GM19238 (cell line): ENCODE measurements around the gene AFF2.
"Not testable (repeated sequence)": the region's sequence is repeated elsewhere in the genome, so short reads cannot be mapped to it uniquely, and the experiment has no call there.

ENCODE experiments used
- DNase-seq: peaks from one replicate; pipeline ENCODE4 v3.0.0; 2011; ENCODE audit warnings: low spot score; ENCODE audit not compliant: insufficient read length

AFF2 gene

DNA sequence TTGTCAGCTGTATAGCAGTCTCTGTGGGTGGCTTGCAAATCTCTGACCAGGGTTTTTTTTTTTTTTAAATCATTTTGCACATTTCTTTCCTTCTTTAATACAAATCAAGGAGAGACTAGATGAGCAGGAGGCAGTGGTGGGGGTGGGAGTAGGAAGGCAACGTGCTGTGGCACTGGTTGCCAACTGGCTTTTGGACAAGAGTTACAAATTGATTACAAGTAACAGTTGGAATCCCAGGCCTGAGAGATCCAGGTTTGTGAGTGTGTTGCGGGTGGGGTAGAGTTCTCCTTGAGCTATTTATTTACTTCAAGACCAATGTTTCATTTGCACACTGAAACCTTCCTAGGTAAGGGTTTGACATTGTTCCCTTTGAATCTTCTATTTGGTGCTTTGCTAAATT, 325.3 kb downstream of the AFF2 start:
- no peak for DNase-seq

- DNase-seq = no peak
These were observed 336.3 kb downstream of the AFF2 start for GRCh38 chrX:148836741-148837140.

- DNase-seq = no peak
These were observed 350.2 kb downstream of the AFF2 start for GRCh38 chrX:148850631-148851030.

DNA sequence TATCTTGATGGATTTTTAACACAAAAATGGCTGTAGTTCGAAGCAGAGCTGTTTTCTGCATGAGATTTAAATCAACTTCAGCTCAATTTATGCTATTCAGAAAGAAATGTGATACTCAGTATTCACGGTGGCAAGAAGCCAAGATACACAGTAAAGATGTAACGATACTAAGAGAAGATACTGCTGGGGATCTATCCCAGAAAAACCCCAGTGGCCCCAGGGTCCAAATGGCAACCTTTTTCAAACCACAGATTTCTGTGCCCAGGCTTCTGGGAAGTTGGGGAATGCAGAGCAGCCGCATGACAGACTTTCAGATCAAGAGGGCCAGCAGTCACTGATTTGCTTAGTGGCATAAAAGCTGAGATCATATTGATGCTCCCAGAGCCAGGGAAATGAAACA, 353.9 kb downstream of the AFF2 start:
- no peak for DNase-seq

GRCh38 chrX:148856505-148856904, 356.1 kb downstream of the AFF2 start:
- DNase-seq = no peak

DNA sequence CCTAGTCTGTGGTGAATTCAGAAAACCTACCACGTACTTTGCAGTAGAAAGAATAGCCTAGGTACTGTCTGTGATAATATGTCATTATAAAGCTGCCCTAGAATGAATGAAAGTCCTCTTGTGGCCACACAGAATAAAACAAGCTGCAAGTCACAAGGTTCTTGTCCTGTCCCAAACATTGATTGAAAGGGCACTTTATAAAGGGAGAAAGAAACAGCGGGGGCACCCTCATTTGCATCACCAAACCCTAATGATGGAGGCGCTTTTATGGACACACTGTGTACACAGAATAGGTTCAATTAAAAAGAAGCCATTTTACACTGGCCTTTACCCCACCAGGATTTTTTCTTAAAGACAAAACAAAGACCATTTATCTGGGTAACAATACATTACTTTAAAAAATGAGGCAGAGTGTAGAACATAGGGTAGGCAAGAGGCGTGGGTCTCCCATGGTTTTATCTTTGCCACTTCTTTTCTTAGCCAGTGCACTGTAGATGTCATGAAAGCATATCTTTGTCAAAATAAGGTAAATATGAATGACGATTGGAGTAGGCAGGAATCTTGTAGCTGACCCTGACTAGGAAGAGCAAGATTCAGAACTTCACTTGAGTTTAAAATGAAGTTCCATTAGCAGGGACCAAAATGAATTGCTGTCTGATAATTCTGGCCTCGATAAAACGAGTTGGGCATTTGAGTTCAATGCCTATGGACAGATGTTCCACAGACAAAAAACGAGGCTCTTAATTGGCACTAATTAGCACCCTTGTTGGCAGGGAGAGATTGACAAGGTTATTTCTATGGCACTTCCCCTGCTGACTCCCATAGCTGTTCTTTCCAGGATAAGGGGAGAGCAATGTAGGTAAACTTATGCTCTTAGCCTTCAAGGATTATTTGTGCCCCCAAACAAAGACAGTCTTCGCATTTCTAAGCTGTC, 365.1 kb downstream of the AFF2 start:
- no peak for DNase-seq

DNA sequence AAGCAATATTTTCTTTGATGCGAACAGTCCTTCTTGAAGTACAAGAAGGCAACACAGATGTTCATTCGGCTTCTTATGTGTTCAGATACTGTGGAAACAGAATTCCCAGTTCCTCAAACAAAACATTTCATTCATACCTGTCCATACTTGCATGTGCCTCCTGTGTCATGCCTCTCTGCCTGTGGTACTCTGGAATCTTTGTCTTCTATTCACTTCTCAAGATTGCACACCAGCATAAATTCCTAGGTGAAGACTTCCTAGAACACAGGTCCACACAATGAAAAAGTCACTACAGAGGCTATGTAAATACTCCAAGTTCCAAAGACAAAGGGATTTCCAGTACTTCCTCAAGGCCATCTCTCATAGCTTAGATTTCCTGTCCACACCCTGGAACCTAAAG, 367.2 kb downstream of the AFF2 start:
- DNase-seq = no peak

GRCh38 chrX:148871422-148872160, 371.2 kb downstream of the AFF2 start:
- DNase-seq = no peak

DNA sequence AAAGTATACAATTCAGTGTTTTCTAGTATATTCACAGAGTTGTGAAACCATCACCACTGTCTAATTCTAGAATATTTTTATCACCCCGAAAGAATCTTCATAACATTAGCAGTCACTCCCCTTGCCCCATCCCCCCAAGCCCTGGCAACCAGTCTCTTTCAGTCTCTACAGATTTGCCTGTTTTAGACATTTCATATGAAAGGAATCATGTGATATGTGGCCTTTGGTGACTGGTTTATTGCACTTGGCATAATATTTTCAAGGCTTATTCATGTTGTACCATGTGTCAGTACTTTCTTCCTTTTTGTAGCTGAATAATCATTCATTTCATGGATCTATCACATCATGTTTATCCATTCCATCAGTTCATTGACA, 371.7 kb downstream of the AFF2 start:
- no peak for DNase-seq

DNA sequence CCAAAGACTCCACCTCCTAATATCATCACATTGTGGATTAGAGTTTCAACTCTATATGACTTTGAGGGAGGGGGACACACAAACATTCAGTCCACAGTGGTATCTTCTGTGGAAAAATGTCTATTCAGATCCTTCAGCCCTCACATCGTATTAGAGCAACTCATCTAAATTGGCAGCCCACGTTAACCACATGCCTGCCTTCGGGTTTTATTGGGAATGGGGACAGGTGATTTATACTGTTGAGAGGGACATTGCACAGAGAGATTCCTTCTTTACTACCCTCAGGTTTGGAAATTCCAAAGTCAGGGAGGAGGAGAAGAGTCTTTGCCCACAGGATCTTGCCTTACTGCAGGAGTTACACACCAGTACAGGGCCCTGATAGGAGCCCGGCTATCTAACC, 372.5 kb downstream of the AFF2 start:
- no peak for DNase-seq

GRCh38 chrX:148874636-148875246, 374.3 kb downstream of the AFF2 start:
- DNase-seq = no peak

GRCh38 chrX:148878371-148878770, 378.0 kb downstream of the AFF2 start:
- no peak for DNase-seq

- DNase-seq = no peak
These were observed 384.8 kb downstream of the AFF2 start for GRCh38 chrX:148885203-148885602.

DNA sequence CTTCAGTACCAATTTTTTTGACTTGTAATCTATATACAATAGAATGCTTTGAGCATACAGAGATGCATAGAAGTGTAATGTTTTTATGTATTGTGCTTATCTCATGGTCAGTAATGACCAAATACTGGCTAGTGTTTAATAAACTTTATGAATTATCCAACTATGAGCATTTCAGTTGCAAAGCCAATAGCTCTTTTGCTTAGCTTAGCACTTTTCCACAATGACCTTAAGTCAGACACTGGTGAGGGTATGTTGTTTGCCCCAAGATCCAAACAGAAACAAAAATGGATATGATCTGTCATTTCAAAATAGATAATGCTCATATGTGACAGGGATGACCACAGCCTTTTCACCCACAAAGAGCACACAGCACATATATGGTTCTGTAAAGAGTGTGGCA, 393.0 kb downstream of the AFF2 start:
- DNase-seq = no peak

DNA sequence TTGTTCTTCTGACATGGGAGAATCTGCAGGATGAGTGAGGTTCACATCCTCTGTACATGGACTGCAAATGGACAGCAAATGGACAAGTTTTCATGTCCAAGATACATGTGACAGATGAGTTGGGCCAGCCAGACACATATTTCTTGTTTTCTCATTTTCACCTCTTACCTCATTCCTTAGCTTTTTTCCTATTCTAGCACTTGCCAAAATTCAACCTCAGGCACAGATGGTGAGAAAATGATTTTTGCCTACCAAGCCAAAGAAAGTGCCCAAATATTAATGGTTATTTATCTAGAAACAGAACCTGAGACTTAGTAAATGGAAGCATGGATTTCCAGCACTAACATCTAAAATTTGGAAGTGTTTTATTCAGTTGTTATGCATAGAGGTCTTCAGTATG, 402.2 kb downstream of the AFF2 start:
- no peak for DNase-seq

GRCh38 chrX:148903176-148903575, 402.8 kb downstream of the AFF2 start:
- no peak for DNase-seq

- no peak for DNase-seq
These were observed 404.1 kb downstream of the AFF2 start for GRCh38 chrX:148904421-148905111.

GRCh38 chrX:148905400-148905799, 405.0 kb downstream of the AFF2 start:
- DNase-seq = no peak

- not testable (repeated sequence) for DNase-seq
These were observed 406.2 kb downstream of the AFF2 start for GRCh38 chrX:148906628-148907027.

DNA sequence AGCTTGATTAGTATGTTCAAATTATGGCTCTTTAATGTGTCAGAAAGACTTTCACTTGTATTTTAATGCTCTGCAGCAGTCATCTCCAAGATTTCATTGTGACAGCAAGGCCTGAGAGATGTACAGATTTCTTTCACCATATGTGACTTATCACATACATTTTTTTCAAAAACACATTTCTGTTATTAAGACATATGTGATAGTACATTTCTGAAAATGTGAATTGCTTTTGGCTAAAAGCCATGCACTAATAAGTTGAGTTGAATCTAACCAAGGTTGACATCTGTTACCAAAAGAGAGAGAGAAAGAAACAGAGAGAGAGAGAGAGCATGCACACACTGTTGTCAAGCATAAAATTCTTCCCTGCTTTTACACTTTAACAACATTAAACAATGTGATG, 409.3 kb downstream of the AFF2 start:
- no peak for DNase-seq

DNA sequence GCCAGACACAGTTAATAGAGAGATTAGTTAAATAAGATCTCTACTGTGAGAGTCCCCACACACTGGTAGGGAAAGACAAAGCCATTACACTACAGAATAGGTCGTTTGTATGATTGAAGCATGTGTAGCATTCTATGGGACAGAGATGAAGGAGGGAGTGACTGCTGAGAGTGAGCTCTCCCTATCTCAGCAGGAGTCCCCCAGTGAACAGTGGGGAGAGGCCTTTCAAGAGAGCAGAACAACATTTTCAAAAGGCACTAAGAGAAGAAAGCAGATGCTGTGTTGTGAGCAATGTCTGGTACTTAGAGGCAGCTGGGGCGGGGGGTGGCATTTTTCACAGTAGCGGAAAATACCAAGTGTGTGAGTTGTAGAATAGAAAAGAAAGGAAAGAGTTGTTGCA, 413.6 kb downstream of the AFF2 start:
- no peak for DNase-seq

DNA sequence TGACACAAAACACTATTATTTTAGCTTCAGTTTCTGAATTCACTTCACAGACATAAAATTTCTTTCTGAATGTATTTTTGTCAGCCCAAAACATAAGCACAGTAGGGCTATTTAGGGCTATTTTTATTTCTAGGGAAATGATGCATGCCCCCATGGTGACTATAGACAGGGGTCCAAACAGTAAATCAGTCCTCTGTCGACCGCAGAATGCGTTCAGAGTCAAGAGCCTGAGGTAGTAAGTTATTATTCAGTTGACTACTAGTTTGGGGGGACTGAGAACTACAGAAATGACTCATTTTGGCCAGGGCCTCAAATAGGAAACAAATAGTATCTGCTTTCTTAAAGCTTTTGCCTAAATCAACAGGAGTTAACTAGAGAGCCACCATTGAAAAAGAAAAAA, 414.4 kb downstream of the AFF2 start:
- DNase-seq = no peak
